Measurements from ENCODE around the gene ABCC6.
"Not testable (repeated sequence)": the region's sequence is repeated elsewhere in the genome, so short reads cannot be mapped to it uniquely, and the experiment has no call there.

Gene ABCC6

GRCh38 chr16:16222850-16223661 lies at the start of gene ABCC6:
Gene ABCC6 (minus strand): TSS chr16:16223494. CDS start chr16:16223434, 60 bp downstream.
- not testable (repeated sequence) for H2AFZ ChIP-seq (ENCODE audit: low read depth, low read length); DNase-seq; H3K9me3 ChIP-seq (ENCODE audit: insufficient read depth, low read length, severe bottlenecking); H4K20me1 ChIP-seq (ENCODE audit: insufficient read depth, low read length); H3K27ac ChIP-seq (ENCODE audit: low read length); H3K79me2 ChIP-seq (ENCODE audit: insufficient read depth, low read length); H3K4me2 ChIP-seq (ENCODE audit: insufficient read depth, low read length); H3K36me3 ChIP-seq (ENCODE audit: insufficient read depth, low read length); ATAC-seq (ENCODE audit: insufficient read depth, low read depth); H3K4me3 ChIP-seq (ENCODE audit: low read depth in 1 of 2, low read length in 2 of 2); H3K4me1 ChIP-seq (ENCODE audit: insufficient read depth, low read length); H3K9ac ChIP-seq (ENCODE audit: low read depth, low read length); H3K27me3 ChIP-seq (ENCODE audit: insufficient read depth, low read length, poor library complexity)

- not testable (repeated sequence) for H3K4me1 ChIP-seq (ENCODE audit: insufficient read depth, low read length); H3K9ac ChIP-seq (ENCODE audit: low read depth, low read length); H2AFZ ChIP-seq (ENCODE audit: low read depth, low read length); H3K27ac ChIP-seq (ENCODE audit: low read length); DNase-seq; ATAC-seq (ENCODE audit: insufficient read depth, low read depth); H3K4me2 ChIP-seq (ENCODE audit: insufficient read depth, low read length); H4K20me1 ChIP-seq (ENCODE audit: insufficient read depth, low read length); H3K79me2 ChIP-seq (ENCODE audit: insufficient read depth, low read length); H3K4me3 ChIP-seq (ENCODE audit: low read depth in 1 of 2, low read length in 2 of 2); H3K9me3 ChIP-seq (ENCODE audit: insufficient read depth, low read length, severe bottlenecking); H3K36me3 ChIP-seq (ENCODE audit: insufficient read depth, low read length); H3K27me3 ChIP-seq (ENCODE audit: insufficient read depth, low read length, poor library complexity)
Observed at GRCh38 chr16:16272573-16273221, 49.4 kb upstream of the ABCC6 start.

- H2AFZ ChIP-seq (ENCODE audit: low read depth, low read length); H3K27ac ChIP-seq (ENCODE audit: low read length); DNase-seq; H3K27me3 ChIP-seq (ENCODE audit: insufficient read depth, low read length, poor library complexity); H3K4me2 ChIP-seq (ENCODE audit: insufficient read depth, low read length); H3K79me2 ChIP-seq (ENCODE audit: insufficient read depth, low read length); H3K4me3 ChIP-seq (ENCODE audit: low read depth in 1 of 2, low read length in 2 of 2); H3K36me3 ChIP-seq (ENCODE audit: insufficient read depth, low read length); H4K20me1 ChIP-seq (ENCODE audit: insufficient read depth, low read length); H3K9me3 ChIP-seq (ENCODE audit: insufficient read depth, low read length, severe bottlenecking); ATAC-seq (ENCODE audit: insufficient read depth, low read depth); H3K9ac ChIP-seq (ENCODE audit: low read depth, low read length); H3K4me1 ChIP-seq (ENCODE audit: insufficient read depth, low read length): not testable (repeated sequence)
Observed at GRCh38 chr16:16271658-16272057, 48.4 kb upstream of the ABCC6 start.

DNA sequence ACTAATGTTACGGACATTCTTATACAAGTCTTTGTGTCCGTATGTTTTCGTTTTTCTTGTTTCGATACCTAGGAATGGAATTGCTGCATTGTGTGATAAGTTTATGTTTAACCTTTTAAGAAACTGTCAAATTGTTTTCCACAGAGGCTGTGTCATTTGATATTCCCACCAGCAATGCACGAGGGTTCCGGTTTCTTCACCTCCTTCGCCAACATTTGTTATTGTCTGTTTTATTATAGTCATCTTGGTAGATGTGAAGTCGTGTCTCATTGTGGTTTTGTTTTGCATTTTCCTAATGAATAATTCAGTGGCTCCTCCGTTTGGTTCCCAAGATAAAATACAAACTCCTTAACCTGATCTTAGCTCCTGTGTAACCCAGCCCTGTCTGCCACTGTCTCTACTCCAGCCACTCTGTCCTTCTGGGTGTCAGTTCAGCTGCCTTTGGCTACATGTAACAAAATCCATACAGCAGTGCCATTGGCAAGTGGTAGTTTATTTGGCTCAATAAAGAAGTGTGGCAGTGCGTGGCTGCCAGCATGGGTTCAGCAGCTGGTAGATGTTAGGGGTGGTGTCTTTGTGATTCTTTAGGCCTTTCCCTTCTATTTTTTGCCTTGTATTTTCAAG lies 45.0 kb upstream of the ABCC6 start:
- H2AFZ ChIP-seq (ENCODE audit: low read depth, low read length); H3K27ac ChIP-seq (ENCODE audit: low read length); H3K79me2 ChIP-seq (ENCODE audit: insufficient read depth, low read length); H4K20me1 ChIP-seq (ENCODE audit: insufficient read depth, low read length); H3K9me3 ChIP-seq (ENCODE audit: insufficient read depth, low read length, severe bottlenecking); H3K36me3 ChIP-seq (ENCODE audit: insufficient read depth, low read length); DNase-seq; H3K27me3 ChIP-seq (ENCODE audit: insufficient read depth, low read length, poor library complexity); H3K9ac ChIP-seq (ENCODE audit: low read depth, low read length); H3K4me1 ChIP-seq (ENCODE audit: insufficient read depth, low read length); ATAC-seq (ENCODE audit: insufficient read depth, low read depth); H3K4me3 ChIP-seq (ENCODE audit: low read depth in 1 of 2, low read length in 2 of 2); H3K4me2 ChIP-seq (ENCODE audit: insufficient read depth, low read length): not testable (repeated sequence)

DNA sequence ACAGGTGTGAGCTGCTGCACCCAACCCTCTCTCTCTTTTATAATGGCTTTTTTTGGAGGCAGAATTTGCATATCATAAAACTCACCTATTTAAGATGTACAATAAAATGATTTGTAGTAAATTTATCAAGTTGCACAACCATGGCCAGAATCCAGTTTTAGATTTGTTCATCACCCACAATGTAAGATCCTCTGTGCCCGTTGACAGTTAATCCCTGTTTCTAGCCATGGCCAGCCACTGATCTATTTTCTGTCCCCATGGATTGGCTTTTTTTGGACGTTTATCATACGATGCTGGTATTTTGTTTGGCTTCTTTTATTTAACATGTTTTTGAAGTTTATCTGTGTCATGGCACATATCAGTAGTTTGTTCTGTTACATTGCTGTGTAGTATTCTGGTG lies 44.4 kb upstream of the ABCC6 start:
- H3K4me1 ChIP-seq (ENCODE audit: insufficient read depth, low read length); H3K27ac ChIP-seq (ENCODE audit: low read length); DNase-seq; H3K9ac ChIP-seq (ENCODE audit: low read depth, low read length); H3K27me3 ChIP-seq (ENCODE audit: insufficient read depth, low read length, poor library complexity); H4K20me1 ChIP-seq (ENCODE audit: insufficient read depth, low read length); H3K9me3 ChIP-seq (ENCODE audit: insufficient read depth, low read length, severe bottlenecking); H3K79me2 ChIP-seq (ENCODE audit: insufficient read depth, low read length); H3K36me3 ChIP-seq (ENCODE audit: insufficient read depth, low read length); H2AFZ ChIP-seq (ENCODE audit: low read depth, low read length); H3K4me3 ChIP-seq (ENCODE audit: low read depth in 1 of 2, low read length in 2 of 2); H3K4me2 ChIP-seq (ENCODE audit: insufficient read depth, low read length); ATAC-seq (ENCODE audit: insufficient read depth, low read depth): not testable (repeated sequence)

DNA sequence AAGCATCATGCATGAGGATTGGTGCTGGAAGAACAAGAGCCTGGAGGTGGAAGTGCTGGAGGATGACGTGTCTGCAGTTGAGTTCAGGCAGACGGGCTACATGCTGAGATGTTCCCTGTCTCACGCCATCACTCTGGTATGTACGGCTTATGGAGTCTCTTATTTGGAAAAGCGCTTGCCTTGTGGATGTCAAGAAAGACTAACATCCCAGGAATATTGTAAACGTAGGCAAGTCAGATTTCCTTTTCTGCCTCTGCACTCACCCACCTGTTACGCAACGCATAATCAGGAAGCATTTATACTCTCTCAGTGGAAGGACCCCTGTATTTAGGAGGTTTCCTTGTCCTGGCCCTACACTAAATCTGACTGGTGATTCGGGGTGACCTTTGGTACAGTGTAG lies 41.8 kb upstream of the ABCC6 start:
- not testable (repeated sequence) for ATAC-seq (ENCODE audit: insufficient read depth, low read depth); DNase-seq; H3K4me2 ChIP-seq (ENCODE audit: insufficient read depth, low read length); H2AFZ ChIP-seq (ENCODE audit: low read depth, low read length); H3K79me2 ChIP-seq (ENCODE audit: insufficient read depth, low read length); H3K9ac ChIP-seq (ENCODE audit: low read depth, low read length); H3K36me3 ChIP-seq (ENCODE audit: insufficient read depth, low read length); H3K27me3 ChIP-seq (ENCODE audit: insufficient read depth, low read length, poor library complexity); H3K9me3 ChIP-seq (ENCODE audit: insufficient read depth, low read length, severe bottlenecking); H3K4me3 ChIP-seq (ENCODE audit: low read depth in 1 of 2, low read length in 2 of 2); H3K27ac ChIP-seq (ENCODE audit: low read length); H4K20me1 ChIP-seq (ENCODE audit: insufficient read depth, low read length); H3K4me1 ChIP-seq (ENCODE audit: insufficient read depth, low read length)

- not testable (repeated sequence) for H3K79me2 ChIP-seq (ENCODE audit: insufficient read depth, low read length); H4K20me1 ChIP-seq (ENCODE audit: insufficient read depth, low read length); H3K4me3 ChIP-seq (ENCODE audit: low read depth in 1 of 2, low read length in 2 of 2); H3K27me3 ChIP-seq (ENCODE audit: insufficient read depth, low read length, poor library complexity); ATAC-seq (ENCODE audit: insufficient read depth, low read depth); H3K9ac ChIP-seq (ENCODE audit: low read depth, low read length); H3K27ac ChIP-seq (ENCODE audit: low read length); H3K4me2 ChIP-seq (ENCODE audit: insufficient read depth, low read length); H2AFZ ChIP-seq (ENCODE audit: low read depth, low read length); H3K4me1 ChIP-seq (ENCODE audit: insufficient read depth, low read length); DNase-seq; H3K9me3 ChIP-seq (ENCODE audit: insufficient read depth, low read length, severe bottlenecking); H3K36me3 ChIP-seq (ENCODE audit: insufficient read depth, low read length)
Observed at GRCh38 chr16:16263947-16264346, 40.7 kb upstream of the ABCC6 start.

- H3K4me2 ChIP-seq (ENCODE audit: insufficient read depth, low read length); H3K4me1 ChIP-seq (ENCODE audit: insufficient read depth, low read length); H3K9me3 ChIP-seq (ENCODE audit: insufficient read depth, low read length, severe bottlenecking); H2AFZ ChIP-seq (ENCODE audit: low read depth, low read length); H3K79me2 ChIP-seq (ENCODE audit: insufficient read depth, low read length); H4K20me1 ChIP-seq (ENCODE audit: insufficient read depth, low read length); H3K36me3 ChIP-seq (ENCODE audit: insufficient read depth, low read length); H3K27me3 ChIP-seq (ENCODE audit: insufficient read depth, low read length, poor library complexity); H3K27ac ChIP-seq (ENCODE audit: low read length); DNase-seq; H3K4me3 ChIP-seq (ENCODE audit: low read depth in 1 of 2, low read length in 2 of 2); H3K9ac ChIP-seq (ENCODE audit: low read depth, low read length); ATAC-seq (ENCODE audit: insufficient read depth, low read depth): not testable (repeated sequence)
Observed at GRCh38 chr16:16262954-16263555, 39.8 kb upstream of the ABCC6 start.
